ENCODE data around the gene GLRX5. TPM values are rescaled to one million over a fixed set of nuclear protein-coding genes. Genes with fewer than 3 reads are reported as not detected.
"Not testable (repeated sequence)": the region's sequence is repeated elsewhere in the genome, so short reads cannot be mapped to it uniquely, and the experiment has no call there.

The GLRX5 gene
- total RNA-seq, 1 donor: 15.1 TPM

- no peak for DNase-seq (ENCODE audit: low read depth in 2 of 3, low spot score in 2 of 3)
Measured at GRCh38 chr14:95498622-95499353, 36.1 kb upstream of the GLRX5 start.

GRCh38 chr14:95499354-95499750, 35.5 kb upstream of the GLRX5 start:
- DNase-seq (ENCODE audit: low read depth in 2 of 3, low spot score in 2 of 3): no peak

DNA sequence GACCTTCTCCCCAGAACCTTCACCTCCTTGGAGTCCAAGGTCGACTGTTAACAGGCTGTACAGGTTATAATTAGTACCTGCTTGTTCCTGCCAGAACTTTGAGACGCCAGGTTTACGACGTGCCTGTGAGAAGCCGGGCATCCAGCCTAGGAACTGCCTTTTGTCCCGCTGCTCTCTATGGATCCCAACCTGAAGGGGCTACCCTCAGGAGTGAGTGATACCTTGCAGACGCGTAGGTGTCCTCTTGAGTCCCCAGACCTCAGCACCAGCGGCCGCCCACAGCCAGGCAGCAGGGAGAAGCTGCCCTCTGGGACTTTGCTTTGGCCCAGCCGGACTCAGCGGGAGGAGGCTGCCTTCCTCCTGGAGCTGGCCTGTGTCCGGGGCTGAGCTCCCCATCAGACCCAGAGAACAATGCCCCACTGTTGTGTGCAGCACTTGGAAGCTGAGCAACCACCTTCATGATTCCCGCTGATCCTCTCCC, 34.6 kb upstream of the GLRX5 start:
- no peak for DNase-seq (ENCODE audit: low read depth in 2 of 3, low spot score in 2 of 3)

DNA sequence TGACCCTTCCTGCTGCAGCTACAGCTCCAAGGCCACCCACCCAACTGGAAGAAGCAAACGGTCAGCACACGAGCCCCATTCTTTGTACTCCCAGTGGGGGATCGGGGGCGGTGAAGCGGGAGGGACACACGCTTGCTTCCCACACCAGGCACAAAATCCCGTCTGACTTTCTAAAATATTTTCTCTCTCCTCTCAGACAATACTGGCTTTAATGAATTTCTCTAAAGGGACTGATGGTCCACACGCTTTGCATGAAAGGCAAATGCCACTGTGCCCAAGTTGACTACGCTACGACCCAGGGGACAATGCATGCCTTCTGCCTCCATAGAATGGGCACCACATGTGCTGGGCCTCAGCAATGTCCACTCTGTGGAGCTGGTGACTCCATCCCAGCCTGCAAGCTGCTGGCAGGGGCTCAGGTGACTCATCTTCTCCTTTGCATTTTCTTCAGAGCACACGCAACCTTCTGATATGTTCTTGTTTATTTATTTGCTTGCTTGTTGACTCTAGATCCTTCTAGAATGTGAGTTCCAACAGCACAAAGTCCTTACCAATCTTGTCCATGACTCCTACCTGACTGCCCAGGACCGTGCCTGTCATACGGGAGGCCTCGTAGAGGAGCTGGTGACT, 34.0 kb upstream of the GLRX5 start:
- DNase-seq (ENCODE audit: low read depth in 2 of 3, low spot score in 2 of 3): no peak

- no peak for DNase-seq (ENCODE audit: low read depth in 2 of 3, low spot score in 2 of 3)
Measured at GRCh38 chr14:95502381-95502950, 32.4 kb upstream of the GLRX5 start.

DNA sequence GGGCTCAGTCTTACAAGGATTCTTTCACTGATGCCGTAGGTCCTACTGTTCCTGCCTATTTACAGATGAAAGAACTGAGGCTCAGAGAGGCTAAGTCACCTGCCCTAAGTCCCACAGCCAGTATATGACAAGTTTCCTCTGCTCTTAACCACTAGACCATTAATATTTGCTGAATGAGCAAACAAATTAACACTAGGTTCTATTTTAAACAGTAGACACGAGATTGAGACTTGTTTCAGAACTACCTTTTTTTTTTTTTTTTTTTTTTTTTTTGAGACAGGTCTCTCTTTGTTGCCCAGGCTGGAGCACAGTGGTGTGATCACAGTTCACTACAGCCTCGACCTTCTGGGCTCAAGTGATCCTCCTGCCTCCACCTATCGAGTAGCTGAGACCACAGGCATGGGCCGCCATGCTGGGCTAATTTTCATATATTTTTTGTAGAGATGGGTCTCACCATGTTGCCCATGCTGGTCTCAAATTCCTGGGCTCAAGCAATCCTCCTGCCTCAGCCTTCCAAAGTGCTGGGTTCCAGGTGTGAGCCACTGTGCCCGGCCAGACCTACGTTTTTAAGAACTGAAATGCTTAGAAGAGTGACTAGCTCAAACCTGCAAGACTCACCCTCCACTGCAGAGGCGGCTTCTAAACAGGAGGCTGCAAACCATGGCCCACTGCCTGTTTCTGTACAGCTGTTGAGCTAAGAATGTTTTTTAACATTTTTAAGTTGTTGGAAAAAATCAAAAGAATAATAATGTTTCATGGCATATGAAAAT, 31.3 kb upstream of the GLRX5 start:
- DNase-seq (ENCODE audit: low read depth in 2 of 3, low spot score in 2 of 3): no peak

DNA sequence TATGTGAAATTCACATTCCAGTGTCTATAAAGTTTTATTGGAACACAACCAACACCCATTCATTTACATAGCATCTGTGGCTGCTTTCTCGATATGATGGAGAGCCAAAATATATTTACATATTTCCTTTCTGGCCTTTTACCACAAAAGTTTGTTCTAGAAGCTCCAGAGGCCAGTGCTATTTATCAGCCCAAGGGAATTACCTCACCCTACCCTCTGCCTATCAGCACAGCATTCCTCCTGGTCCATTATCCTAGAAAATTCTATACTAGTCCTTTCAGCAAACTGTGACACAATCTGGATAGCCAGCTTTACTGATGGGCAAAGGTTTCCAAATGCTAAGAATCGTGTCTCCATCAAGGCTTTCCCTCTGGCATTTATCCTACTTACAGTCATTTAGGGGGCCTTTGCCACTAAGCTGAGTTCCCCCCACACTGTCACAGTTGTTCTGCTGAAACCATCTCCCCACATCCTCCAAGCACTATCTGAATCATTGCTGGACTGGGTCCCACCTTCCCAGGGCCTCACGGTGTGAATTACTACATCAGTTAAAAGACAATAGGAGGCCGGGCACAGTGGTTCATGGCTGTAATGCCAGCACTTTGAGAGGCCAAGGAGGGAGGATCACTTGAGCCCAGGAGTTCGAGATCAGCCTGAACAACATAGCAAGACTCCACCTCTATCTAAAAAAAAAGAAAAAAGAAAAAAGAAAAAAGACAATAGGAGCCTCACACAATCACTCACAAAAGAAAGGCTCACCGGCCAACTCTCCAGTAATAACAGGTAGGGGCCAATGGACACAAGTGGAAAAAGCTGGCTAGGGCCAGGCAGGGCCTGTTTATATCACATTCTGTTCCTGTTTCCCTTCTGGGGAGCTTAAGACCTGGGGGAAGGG, 30.5 kb upstream of the GLRX5 start:
- no peak for DNase-seq (ENCODE audit: low read depth in 2 of 3, low spot score in 2 of 3)

GRCh38 chr14:95505030-95505589, 29.7 kb upstream of the GLRX5 start:
- no peak for DNase-seq (ENCODE audit: low read depth in 2 of 3, low spot score in 2 of 3)

DNA sequence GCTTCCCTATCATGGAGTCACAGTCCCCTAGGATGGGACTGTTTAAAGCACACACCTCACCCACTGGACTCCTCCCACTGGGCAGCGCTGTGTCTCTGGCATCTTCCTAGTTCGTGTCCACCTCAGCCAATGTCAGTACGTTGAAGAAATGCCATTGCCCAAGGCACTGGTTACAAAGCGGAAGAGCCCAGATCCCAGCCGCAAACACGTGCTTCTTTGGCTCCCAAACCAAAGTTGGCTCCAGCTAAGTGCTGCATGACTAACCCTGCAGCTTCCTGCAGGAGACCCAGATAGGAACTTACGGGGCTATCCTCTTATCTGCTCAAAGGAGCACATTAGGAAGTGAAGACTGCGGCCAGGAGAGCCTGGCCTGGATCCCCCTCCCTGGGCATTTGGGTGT, 27.7 kb upstream of the GLRX5 start:
- peak in 2 of 3 donors; percentile 57 to 71 for DNase-seq (ENCODE audit: low read depth in 2 of 3, low spot score in 2 of 3)

GRCh38 chr14:95507701-95508103, 27.1 kb upstream of the GLRX5 start:
- peak in 2 of 3 donors; percentile 53 to 68 for DNase-seq (ENCODE audit: low read depth in 2 of 3, low spot score in 2 of 3)

DNA sequence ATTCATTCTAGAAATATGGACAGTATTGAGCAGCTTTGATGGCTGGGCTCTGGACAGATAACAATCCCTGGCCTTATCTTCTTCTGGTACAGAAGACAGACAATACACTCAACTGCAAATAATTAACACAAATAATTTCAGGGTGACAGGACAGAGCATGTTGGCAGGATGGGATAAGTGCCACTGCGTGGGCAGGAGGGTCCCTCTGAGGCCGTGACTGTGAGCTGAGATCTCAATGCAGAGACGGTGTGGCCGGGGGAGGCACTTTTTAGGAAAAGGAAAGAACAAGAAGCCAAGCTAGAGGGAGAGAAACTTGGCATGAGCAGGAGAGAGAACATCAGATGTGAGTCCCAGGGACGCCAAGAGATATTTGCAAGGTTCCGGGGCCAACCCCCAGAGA, 26.5 kb upstream of the GLRX5 start:
- no peak for DNase-seq (ENCODE audit: low read depth in 2 of 3, low spot score in 2 of 3)

- DNase-seq (ENCODE audit: low read depth in 2 of 3, low spot score in 2 of 3): no peak
Measured at GRCh38 chr14:95509495-95509894, 25.4 kb upstream of the GLRX5 start.

GRCh38 chr14:95510344-95510743, 24.5 kb upstream of the GLRX5 start:
- DNase-seq (ENCODE audit: low read depth in 2 of 3, low spot score in 2 of 3): not testable (repeated sequence)

DNA sequence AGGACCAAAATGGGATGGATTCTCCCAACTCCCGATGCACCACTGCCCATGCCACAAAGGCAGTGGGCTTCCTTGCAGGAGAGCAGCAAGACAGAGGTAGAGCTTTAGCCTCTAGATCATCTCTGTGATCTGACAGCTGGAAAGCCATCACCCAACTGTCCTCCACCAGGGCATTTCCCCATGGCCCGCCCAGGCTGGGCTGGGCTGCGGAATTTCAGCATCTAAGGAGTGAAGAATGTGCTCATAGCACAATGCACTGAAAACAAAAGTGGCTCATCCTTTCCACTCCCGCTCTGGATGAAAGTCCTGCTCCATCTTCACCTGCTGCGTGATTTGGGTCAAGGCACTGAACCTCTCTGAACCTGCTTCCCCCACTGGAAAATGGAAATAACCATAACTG, 24.0 kb upstream of the GLRX5 start:
- DNase-seq (ENCODE audit: low read depth in 2 of 3, low spot score in 2 of 3): no peak

DNA sequence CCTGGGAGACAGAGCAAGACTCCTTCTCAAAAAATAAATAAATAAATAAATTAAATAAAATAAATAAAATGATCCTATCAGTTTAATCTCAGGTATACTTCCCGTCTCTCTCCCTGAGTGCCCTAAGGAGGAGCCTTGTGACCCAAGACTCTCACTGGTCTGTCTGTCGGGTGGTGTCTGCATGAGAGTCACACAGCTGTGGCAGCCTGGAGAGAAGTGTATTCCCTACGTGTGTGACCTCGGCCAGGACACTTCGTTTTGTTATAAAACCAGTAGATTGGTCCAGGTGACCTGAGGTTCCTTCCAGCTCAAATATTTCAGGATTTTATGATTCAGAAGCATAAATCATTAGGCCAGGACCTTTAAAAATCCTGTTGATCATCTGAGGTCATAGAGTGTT, 23.2 kb upstream of the GLRX5 start:
- DNase-seq (ENCODE audit: low read depth in 2 of 3, low spot score in 2 of 3): no peak

DNA sequence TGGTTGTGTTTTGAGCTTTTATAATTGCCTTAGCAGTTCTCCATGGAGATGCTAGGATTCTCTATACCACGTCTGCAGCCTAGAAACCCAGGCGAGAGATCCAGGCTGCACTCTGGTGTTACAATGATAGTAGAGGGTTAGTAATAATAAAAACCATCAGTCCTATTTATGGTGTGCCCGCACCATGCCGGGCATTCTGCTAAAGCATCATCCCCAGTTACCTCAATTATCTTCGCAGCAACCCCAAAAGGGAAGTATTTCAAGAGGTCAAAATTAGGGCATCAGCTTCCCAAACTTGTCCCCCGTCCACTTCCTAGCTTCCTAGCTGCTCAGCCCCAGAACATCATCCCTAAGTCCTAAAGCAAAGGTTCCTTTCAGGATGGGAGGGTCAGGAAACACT, 21.6 kb upstream of the GLRX5 start:
- DNase-seq (ENCODE audit: low read depth in 2 of 3, low spot score in 2 of 3): no peak

- no peak for DNase-seq (ENCODE audit: low read depth in 2 of 3, low spot score in 2 of 3)
Measured at GRCh38 chr14:95514131-95515079, 20.4 kb upstream of the GLRX5 start.

- DNase-seq (ENCODE audit: low read depth in 2 of 3, low spot score in 2 of 3): peak in 1 of 3 donors; percentile 25
Measured at GRCh38 chr14:95515080-95515489, 19.8 kb upstream of the GLRX5 start.
